IPS DF 6.9 (cell line): ENCODE measurements around the gene PRPF8.
A peak's percentile ranks its signal among the peaks of the same experiment; 100 is the strongest.
"Not testable (repeated sequence)": the region's sequence is repeated elsewhere in the genome, so short reads cannot be mapped to it uniquely, and the experiment has no call there.

Experiments used
- DNase-seq: peaks from one replicate; pipeline ENCODE4 v3.0.0-alpha.2; 2013; ENCODE audit warnings: low read depth, low spot score
- H3K27ac ChIP-seq: one replicate; pipeline ENCODE4 v1.5.1; 2013; ENCODE audit warnings: low read length, control low read depth
- H3K27me3 ChIP-seq: 2 replicates; pipeline ENCODE4 v1.6.1; 2013; ENCODE audit warnings: mild to moderate bottlenecking, low read length; ENCODE audit not compliant: control insufficient read depth, insufficient read depth
- H3K36me3 ChIP-seq: 2 replicates; pipeline ENCODE4 v1.6.1; 2013; ENCODE audit warnings: low read length; ENCODE audit not compliant: control insufficient read depth, insufficient read depth
- H3K4me1 ChIP-seq: 2 replicates; pipeline ENCODE4 v1.6.1; 2013; ENCODE audit warnings: low read length; ENCODE audit not compliant: control insufficient read depth, insufficient read depth
- H3K4me3 ChIP-seq: 2 replicates; pipeline ENCODE4 v1.5.1; 2013; ENCODE audit warnings: mild to moderate bottlenecking, low read length
- H3K9me3 ChIP-seq: 2 replicates; pipeline ENCODE4 v1.6.1; 2013; ENCODE audit warnings: low read length, inconsistent platforms; ENCODE audit not compliant: control insufficient read depth, insufficient read depth
- WGBS: extraction: QIAGEN DNeasy Blood & Tissue Kit; methylation state at CpG from one replicate; pipeline ENCODE4 v1.1.7; 2013; ENCODE audit warnings: mixed read lengths, missing lambda C conversion rate; ENCODE audit not compliant: insufficient read length, insufficient coverage; 5-methylcytosine and 5-hydroxymethylcytosine counted together

PRPF8 gene

DNA sequence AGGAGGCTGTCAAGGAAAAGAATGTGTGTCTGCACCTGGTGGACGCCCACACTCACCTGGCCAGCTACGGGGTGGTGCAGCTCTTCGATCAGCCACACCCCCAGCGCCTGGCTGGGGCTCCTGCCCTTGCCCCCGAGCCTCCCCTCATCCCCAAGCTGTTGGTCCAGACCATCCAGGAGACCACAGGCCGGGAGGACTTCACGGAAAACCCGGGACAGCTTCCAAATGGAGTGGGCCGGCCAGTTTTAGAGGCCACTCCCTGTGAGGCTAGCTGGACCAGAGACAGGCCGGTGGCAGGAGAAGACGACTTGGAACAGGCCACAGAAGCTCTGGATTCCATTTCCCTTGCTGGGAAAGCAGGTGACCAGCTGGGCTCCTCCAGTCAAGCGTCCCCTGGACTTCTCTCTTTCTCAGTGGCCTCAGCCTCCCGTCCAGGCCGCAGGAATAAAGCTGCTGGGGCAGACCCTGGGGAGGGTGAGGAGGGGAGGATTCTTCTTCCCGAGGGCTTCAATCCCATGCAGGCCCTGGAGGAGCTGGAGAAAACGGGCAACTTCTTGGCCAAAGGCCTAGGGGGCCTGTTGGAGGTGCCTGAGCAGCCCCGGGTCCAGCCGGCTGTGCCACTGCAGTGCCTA lies 42.1 kb upstream of the PRPF8 start:
- no peaks in the 10 kb centered on the region for H3K9me3 ChIP-seq
- no peak overlapping the region for H3K27ac ChIP-seq
- no peaks in the 10 kb centered on the region; the same call in 1 of the 2 replicates for H3K36me3 ChIP-seq
- no CpG with 5 or more reads among the region's 18 CpGs for WGBS
- no peak overlapping the region for H3K4me3 ChIP-seq
- DNase-seq: no peak
- no peaks in the 10 kb centered on the region for H3K27me3 ChIP-seq
- H3K4me1 ChIP-seq: no peaks in the 10 kb centered on the region; the same call in 1 of the 2 replicates

DNA sequence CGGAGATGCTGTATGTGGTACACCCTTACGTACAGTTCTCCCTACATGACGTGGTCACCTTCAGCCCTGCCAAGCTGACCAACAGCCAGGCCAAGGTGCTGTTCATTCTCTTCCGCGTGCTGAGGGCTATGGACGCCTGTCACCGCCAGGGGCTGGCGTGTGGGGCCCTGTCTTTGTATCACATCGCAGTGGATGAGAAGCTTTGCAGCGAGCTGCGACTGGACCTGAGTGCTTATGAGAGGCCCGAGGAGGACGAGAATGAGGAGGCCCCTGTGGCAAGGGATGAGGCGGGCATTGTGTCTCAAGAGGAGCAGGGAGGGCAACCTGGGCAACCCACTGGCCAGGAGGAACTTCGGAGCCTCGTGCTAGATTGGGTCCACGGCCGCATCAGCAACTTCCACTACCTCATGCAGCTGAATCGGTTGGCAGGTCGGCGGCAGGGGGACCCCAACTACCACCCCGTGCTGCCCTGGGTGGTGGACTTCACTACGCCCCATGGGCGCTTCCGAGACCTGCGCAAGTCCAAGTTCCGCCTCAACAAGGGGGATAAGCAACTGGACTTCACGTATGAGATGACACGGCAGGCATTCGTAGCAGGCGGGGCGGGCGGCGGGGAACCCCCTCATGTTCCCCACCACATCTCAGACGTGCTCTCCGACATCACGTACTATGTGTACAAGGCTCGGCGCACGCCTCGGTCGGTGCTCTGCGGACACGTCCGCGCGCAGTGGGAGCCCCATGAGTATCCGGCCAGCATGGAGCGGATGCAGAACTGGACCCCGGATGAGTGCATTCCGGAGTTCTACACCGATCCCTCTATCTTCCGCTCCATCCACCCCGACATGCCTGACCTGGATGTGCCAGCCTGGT lies 41.2 kb upstream of the PRPF8 start:
- no peak overlapping the region for H3K27ac ChIP-seq

DNA sequence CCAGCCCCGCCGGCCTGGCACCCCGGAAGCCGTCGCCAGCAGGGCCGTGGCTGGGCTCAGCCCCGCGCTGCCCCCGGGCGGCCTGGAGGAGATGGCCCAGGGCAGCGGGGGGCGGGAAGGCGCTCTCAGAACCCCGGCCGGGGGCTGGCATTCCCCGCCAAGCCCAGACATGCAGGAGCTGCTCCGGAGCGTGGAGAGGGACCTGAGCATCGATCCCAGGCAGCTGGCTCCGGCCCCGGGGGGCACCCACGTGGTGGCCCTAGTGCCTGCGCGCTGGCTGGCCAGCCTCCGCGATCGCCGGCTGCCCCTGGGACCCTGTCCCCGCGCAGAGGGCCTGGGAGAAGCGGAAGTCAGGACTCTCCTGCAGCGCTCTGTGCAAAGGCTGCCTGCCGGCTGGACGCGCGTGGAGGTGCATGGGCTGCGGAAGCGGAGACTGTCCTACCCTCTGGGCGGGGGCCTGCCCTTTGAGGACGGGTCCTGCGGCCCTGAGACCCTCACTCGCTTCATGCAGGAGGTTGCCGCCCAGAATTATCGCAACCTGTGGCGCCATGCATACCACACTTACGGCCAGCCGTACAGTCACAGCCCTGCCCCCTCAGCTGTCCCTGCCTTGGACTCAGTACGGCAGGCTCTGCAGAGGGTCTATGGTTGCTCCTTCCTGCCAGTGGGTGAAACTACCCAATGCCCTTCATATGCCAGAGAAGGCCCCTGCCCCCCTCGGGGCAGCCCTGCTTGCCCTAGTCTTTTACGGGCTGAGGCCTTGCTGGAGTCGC lies 40.4 kb upstream of the PRPF8 start:
- Histone ChIP-seq H3K27me3 (no peaks in the 10 kb centered on the region), H3K4me3 (peak overlapping the region; percentile 57), H3K36me3 (no peaks in the 10 kb centered on the region; the same call in 1 of the 2 replicates), H3K27ac (no peak overlapping the region), H3K9me3 (no peaks in the 10 kb centered on the region), H3K4me1 (no peaks in the 10 kb centered on the region; the same call in 1 of the 2 replicates)
- DNase-seq: no peak
- WGBS: no CpG with 5 or more reads among the region's 51 CpGs

More for the DNA sequence above, 41.2 kb upstream of the PRPF8 start:
- Histone ChIP-seq H3K27me3 (no peaks in the 10 kb centered on the region), H3K4me3 (no peak overlapping the region), H3K4me1 (no peaks in the 10 kb centered on the region; the same call in 1 of the 2 replicates), H3K36me3 (no peaks in the 10 kb centered on the region; the same call in 1 of the 2 replicates), H3K9me3 (no peaks in the 10 kb centered on the region)
- DNase-seq: no peak
- WGBS: no CpG with 5 or more reads among the region's 54 CpGs

DNA sequence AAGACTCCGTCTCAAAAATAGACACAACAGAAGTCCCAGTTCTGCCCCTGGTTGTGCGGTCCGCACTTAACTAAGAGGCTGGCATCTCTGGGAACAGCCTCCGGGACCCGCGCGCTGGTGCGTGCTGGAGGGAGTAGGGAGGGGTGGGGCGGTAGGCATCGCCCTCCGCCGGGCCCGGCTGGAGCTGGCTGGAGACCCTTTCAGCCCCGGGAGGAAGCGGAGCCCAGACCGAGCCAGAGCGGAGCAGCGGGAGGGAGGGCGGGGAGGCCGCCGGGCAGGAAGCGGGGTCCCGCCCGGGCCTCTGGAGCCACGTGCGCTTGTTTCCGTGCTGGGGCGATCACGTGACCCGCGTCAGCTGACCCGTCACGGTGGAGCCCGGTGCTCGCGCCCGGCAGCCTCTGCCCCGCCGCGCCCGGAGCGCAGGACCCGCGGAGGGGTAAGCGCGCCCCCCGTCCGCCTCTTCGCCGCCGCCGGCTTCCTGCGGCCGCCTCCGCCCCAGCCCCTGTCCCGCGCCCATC lies 39.7 kb upstream of the PRPF8 start, which contains the start of gene WDR81:
TSS of gene WDR81 (plus strand) at position 354 of the 518 bp plus-strand sequence. CDS start 256 bp downstream, outside the sequence.
- no peak for DNase-seq
- H3K27ac ChIP-seq: no peak within 1 kb of the TSS
- H3K4me3 ChIP-seq: peak within 1 kb of the TSS; percentile 57
- no peaks in the 10 kb centered on the region for H3K9me3 ChIP-seq
- no peaks in the 10 kb centered on the region; the same call in 1 of the 2 replicates for H3K36me3 ChIP-seq
- WGBS: no CpG with 5 or more reads among the region's 57 CpGs
- no peaks in the 10 kb centered on the region for H3K27me3 ChIP-seq
- no peaks in the 10 kb centered on the region; the same call in 1 of the 2 replicates for H3K4me1 ChIP-seq

DNA sequence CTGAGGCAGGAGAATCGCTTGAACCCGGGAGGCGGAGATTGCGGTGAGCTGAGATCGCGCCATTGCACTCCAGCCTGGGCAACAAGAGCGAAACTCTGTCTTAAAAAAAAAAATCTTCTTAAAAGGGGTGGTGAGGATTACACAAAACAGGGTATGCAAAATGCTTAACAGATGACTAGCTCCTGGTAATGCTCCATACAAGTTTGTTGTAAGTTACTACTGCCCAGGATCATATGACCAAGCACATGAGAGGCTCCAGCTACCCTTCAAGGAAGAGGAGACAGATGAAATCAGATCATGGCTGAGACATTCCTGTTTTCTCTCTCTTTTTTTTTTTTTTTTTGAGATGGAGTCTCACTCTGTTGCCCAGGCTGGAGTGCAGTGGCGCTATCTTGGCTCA lies 37.4 kb upstream of the PRPF8 start:
- H3K36me3 ChIP-seq, H3K27me3 ChIP-seq, H3K9me3 ChIP-seq, H3K27ac ChIP-seq, H3K4me3 ChIP-seq, DNase-seq, H3K4me1 ChIP-seq: not testable (repeated sequence)
- WGBS: no CpG with 5 or more reads among the region's 8 CpGs

DNA sequence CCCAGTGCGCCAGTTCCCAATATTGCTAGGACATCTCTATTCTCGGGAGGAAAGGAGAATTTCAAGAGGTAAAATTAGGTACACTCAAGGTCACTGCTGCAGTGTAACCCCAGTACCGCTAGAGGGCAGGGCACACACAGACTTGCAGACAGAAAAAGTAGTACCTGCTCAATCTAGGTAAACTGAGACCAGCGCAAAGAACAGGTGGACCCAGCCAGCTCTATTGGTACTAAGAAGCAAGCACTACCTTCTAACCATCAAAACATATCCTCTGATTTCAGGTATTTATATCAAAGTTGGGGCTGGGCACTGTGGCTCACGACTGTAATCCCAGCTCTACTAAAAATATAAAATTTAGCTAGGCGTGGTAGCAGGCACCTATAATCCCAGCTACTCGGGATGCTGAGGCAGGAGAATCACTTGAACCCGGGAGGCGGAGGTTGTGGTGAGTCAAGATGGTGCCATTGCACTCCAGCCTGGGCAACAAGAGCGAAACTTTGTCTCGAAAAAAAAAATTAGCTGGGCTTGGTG lies 36.3 kb upstream of the PRPF8 start:
- H3K36me3 ChIP-seq: no peaks in the 10 kb centered on the region; the same call in 1 of the 2 replicates
- DNase-seq: no peak
- no peak overlapping the region for H3K4me3 ChIP-seq
- no peaks in the 10 kb centered on the region; the same call in 1 of the 2 replicates for H3K4me1 ChIP-seq
- no peaks in the 10 kb centered on the region for H3K9me3 ChIP-seq
- WGBS: no CpG with 5 or more reads among the region's 11 CpGs
- no peaks in the 10 kb centered on the region for H3K27me3 ChIP-seq
- no peak overlapping the region for H3K27ac ChIP-seq

DNA sequence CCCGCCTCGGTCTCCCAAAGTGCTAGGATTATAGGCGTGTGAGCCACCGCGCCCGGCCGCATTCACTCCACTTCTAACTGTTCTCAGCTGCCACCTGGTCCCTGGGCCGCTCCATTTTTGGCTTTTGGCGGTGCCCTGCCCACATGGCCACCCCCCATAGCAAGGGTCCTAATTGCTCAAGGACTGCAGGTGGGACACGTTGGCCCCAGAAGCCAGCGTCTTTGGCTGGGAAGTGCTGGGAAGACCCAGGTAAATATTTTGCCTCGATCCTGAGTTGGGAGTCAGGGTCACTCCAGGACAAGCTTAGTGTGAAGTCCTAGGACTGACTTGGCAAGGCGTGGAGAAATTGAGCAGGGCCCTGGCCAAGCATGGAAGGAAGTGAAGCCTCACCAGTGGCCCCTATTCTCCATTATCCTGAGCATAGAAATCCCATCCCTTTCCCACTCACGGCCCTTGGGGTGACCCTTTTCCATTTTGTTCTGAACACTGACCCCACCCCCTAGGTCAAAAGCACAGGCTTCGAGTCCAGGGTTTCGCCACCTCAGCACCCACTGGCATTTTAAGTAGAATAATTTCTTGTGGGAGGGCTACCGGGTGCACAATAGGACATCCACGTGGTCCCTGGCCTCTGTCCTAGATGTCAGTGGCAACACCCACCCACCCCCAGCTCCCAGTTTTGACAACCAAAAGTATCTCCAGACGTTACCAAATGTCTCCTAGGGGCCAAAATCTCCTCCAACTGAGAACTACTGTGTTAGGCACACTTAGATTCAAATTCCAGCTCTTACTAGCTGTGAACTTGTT lies 33.9 kb upstream of the PRPF8 start:
- no CpG with 5 or more reads among the region's 19 CpGs for WGBS
- Histone ChIP-seq H3K4me1 (peaks cover 2% of the 10 kb centered on the region), H3K27ac (no peak overlapping the region), H3K36me3 (no peaks in the 10 kb centered on the region), H3K27me3 (no peaks in the 10 kb centered on the region), H3K4me3 (no peak overlapping the region), H3K9me3 (no peaks in the 10 kb centered on the region)
- no peak for DNase-seq

DNA sequence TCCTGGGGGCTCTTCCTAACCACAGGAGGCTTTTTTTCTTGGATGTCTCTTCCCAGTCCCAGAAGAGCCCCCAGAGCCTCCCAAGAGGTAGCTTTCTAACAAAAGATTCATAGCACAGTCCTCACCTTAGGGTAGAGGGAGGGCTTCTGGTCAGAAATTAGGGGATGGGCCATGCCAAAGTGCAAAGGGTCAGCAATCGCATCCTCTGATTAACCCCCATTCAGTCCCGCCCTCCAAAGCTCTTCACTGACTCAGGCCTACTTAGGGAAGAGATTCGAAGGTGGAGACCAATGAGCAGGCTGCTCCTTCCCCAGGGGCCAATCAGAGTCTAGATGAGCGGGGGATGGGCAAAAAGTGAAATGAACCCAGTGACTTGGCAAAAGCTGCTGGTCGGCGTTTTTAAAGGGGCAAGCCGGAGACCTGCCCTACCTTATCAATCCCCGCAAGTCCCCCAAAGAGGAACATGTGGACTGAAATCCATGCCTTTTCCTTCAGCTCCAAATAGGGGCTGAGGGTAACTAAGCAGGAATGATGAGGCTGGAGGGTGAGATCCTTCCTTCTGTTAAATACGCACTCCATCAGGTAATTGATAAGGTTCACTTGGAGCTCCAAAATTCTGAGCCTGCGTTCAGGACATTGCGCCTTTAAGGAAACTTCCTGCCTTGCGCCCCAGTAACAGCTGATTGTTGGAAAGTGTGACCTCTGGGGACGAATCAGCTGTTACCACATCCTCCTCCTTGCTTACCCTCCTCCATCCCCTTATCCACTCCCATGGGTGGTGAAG lies 32.4 kb upstream of the PRPF8 start:
- DNase-seq: peak; percentile 99
- H3K4me3 ChIP-seq: peak overlapping the region; percentile 52; the same call in 1 of the 2 replicates
- H3K27me3 ChIP-seq: no peaks in the 10 kb centered on the region
- peaks cover 2% of the 10 kb centered on the region for H3K4me1 ChIP-seq
- no peaks in the 10 kb centered on the region for H3K36me3 ChIP-seq
- H3K9me3 ChIP-seq: no peaks in the 10 kb centered on the region
- WGBS: no CpG with 5 or more reads among the region's 13 CpGs
- H3K27ac ChIP-seq: no peak overlapping the region
